ENCODE data around the gene WDR46.
"Not testable (repeated sequence)": the region's sequence is repeated elsewhere in the genome, so short reads cannot be mapped to it uniquely, and the experiment has no call there.

DNA sequence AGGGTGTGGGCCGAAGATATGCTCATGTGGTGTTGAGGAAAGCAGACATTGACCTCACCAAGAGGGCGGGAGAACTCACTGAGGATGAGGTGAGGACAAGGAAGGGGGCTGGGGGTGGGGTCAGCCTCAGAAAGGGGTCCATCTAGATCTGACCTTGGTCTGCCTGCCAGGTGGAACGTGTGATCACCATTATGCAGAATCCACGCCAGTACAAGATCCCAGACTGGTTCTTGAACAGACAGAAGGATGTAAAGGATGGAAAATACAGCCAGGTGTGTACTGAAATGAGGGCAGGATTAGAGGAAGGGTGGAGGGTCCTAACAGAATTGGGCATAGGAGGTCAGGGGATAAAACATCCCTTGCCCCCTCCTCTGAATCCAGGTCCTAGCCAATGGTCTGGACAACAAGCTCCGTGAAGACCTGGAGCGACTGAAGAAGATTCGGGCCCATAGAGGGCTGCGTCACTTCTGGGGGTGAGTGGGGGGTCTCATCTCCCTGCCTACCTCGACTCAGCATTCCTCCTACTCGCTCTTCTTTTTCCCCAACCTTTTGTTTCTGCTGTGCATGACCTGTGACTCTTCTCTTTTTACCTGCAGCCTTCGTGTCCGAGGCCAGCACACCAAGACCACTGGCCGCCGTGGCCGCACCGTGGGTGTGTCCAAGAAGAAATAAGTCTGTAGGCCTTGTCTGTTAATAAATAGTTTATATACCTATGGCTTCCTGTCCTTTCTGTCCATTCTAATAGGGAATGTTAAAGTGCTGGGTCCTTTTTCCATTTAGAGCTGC, 13.1 kb downstream of the WDR46 start:
- TF ChIP-seq POLR2AphosphoS5 (IDR thresholded peaks at IDR 0.05); TAF1 (IDR thresholded peaks at IDR 0.05; ENCODE audit: low read depth); EP300 (conservative IDR thresholded peaks at IDR 0.05; ENCODE audit: poor library complexity, severe bottlenecking); SMC3 (conservative IDR thresholded peaks at IDR 0.05; ENCODE audit: poor library complexity): not testable (repeated sequence)
- TF ChIP-seq, protein P1, sequence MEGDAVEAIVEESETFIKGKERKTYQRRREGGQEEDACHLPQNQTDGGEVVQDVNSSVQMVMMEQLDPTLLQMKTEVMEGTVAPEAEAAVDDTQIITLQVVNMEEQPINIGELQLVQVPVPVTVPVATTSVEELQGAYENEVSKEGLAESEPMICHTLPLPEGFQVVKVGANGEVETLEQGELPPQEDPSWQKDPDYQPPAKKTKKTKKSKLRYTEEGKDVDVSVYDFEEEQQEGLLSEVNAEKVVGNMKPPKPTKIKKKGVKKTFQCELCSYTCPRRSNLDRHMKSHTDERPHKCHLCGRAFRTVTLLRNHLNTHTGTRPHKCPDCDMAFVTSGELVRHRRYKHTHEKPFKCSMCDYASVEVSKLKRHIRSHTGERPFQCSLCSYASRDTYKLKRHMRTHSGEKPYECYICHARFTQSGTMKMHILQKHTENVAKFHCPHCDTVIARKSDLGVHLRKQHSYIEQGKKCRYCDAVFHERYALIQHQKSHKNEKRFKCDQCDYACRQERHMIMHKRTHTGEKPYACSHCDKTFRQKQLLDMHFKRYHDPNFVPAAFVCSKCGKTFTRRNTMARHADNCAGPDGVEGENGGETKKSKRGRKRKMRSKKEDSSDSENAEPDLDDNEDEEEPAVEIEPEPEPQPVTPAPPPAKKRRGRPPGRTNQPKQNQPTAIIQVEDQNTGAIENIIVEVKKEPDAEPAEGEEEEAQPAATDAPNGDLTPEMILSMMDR (IDR thresholded peaks at IDR 0.05; ENCODE audit: poor library complexity, severe bottlenecking) = not testable (repeated sequence)
- TF ChIP-seq, protein P2, sequence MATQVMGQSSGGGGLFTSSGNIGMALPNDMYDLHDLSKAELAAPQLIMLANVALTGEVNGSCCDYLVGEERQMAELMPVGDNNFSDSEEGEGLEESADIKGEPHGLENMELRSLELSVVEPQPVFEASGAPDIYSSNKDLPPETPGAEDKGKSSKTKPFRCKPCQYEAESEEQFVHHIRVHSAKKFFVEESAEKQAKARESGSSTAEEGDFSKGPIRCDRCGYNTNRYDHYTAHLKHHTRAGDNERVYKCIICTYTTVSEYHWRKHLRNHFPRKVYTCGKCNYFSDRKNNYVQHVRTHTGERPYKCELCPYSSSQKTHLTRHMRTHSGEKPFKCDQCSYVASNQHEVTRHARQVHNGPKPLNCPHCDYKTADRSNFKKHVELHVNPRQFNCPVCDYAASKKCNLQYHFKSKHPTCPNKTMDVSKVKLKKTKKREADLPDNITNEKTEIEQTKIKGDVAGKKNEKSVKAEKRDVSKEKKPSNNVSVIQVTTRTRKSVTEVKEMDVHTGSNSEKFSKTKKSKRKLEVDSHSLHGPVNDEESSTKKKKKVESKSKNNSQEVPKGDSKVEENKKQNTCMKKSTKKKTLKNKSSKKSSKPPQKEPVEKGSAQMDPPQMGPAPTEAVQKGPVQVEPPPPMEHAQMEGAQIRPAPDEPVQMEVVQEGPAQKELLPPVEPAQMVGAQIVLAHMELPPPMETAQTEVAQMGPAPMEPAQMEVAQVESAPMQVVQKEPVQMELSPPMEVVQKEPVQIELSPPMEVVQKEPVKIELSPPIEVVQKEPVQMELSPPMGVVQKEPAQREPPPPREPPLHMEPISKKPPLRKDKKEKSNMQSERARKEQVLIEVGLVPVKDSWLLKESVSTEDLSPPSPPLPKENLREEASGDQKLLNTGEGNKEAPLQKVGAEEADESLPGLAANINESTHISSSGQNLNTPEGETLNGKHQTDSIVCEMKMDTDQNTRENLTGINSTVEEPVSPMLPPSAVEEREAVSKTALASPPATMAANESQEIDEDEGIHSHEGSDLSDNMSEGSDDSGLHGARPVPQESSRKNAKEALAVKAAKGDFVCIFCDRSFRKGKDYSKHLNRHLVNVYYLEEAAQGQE (IDR thresholded peaks at IDR 0.05; ENCODE audit: borderline replicate concordance) = not testable (repeated sequence)
